Progenitor cell of endocrine pancreas (in vitro differentiated cells): ENCODE measurements around the gene ATP10B. TPM values are rescaled to one million over a fixed set of nuclear protein-coding genes. Genes with fewer than 3 reads are reported as not detected.
"Not testable (repeated sequence)": the region's sequence is repeated elsewhere in the genome, so short reads cannot be mapped to it uniquely, and the experiment has no call there.

Source experiments
- DNase-seq: peaks from one replicate; pipeline ENCODE4 v3.0.0; 2021; ENCODE audit warnings: low spot score; ENCODE audit not compliant: unreplicated experiment
- H3K27ac Mint-ChIP-seq: 2 replicates; pipeline ENCODE4 v1.8.0; 2021; ENCODE audit warnings: mild to moderate bottlenecking, moderate library complexity, mixed read lengths
- H3K27me3 Mint-ChIP-seq: 2 replicates; pipeline ENCODE4 v1.8.0; 2021; ENCODE audit warnings: mixed read lengths
- H3K36me3 Mint-ChIP-seq: 2 replicates; pipeline ENCODE4 v1.8.0; 2022; ENCODE audit warnings: mixed read lengths; ENCODE audit not compliant: insufficient read depth
- H3K4me1 Mint-ChIP-seq: 2 replicates; pipeline ENCODE4 v1.8.0; 2021; ENCODE audit warnings: low read depth, mixed read lengths
- H3K4me3 Mint-ChIP-seq: 2 replicates; pipeline ENCODE4 v1.8.0; 2021; ENCODE audit warnings: low read depth, mild to moderate bottlenecking, moderate library complexity, mixed read lengths
- H3K9me3 Mint-ChIP-seq: 2 replicates; pipeline ENCODE4 v1.8.0; 2021; ENCODE audit warnings: low read depth, mixed read lengths
- CTCF ChIP-seq: fragments of 200-600 bp; sonication (generic); IDR thresholded peaks from one replicate; pipeline ENCODE4 v1.5.0; 2021; ENCODE audit warnings: antibody characterized with exemption, mild to moderate bottlenecking; ENCODE audit not compliant: unreplicated experiment
- total RNA-seq: library from RNA; stranded (reverse); gene quantifications from 2 replicates; pipeline ENCODE4 v1.2.1, GENCODE V29; 2021

Gene ATP10B
- total RNA-seq, 1 donor from 2014 or later: 1.7 TPM

DNA sequence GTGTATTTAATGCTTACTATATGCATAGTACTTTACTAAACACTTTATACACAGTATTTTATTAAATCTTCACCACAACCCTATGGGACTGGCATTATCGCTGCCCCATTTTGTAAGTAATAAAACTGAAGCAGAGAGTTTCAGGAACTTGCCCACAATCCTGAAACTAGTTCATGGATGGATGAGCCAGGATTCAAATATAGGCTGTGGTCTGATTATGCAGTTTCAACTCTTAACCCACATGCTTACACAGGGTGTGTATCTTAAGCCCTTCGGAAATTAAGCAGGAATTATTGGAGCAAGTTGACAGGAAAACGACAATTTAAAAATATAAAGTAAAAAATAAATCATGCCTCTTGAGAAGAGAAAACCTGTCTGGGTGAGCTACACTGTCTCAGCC is 109.0 kb downstream of the ATP10B start:
- no peak for DNase-seq
- Mint-ChIP-seq H3K36me3 (no peaks in the 10 kb centered on the region), H3K9me3 (no peaks in the 10 kb centered on the region), H3K4me3 (no peak overlapping the region), H3K4me1 (peaks cover 2% of the 10 kb centered on the region), H3K27ac (no peak overlapping the region), H3K27me3 (no peaks in the 10 kb centered on the region)
- TF ChIP-seq CTCF: no peak

GRCh38 chr5:160742446-160742845 is 109.6 kb downstream of the ATP10B start:
- Mint-ChIP-seq H3K4me1 (peaks cover under 1% of the 10 kb centered on the region), H3K27ac (no peak overlapping the region), H3K4me3 (no peak overlapping the region), H3K9me3 (no peaks in the 10 kb centered on the region), H3K27me3 (no peaks in the 10 kb centered on the region), H3K36me3 (no peaks in the 10 kb centered on the region)
- no peak for TF ChIP-seq CTCF
- DNase-seq: no peak

DNA sequence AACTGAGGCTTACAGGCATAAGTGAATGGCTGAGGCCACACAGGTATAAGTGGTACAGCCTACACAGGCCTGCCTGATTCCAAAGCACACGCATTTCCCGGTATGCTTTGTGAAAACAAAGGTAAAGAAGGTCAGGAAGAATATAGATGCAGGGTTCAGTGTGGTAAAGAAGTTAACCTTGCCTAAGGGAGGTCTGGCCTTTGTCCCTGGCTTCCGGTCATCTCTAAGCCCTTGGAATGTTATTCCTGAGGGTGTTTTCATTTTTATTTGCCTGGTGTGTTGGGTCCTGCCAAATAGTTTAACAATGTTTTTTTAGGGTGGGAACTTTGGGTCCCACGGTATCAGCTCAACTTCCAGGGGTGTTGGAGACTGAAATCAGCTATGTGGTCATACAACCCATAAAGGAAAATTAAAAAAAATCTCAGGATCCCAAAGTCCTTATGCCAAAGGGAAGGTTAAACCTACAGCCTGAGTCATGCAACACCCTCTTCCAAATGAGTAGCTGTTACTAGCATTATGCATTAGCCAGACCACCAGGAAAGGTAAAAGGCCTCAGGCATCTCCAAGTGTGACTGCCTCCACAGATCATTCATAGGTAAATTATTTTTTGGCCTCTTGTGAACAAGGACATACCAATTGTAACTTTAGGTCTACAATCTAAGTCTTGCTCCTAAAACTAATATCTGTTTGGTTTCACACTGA is 124.6 kb downstream of the ATP10B start:
- TF ChIP-seq CTCF: no peak
- H3K36me3 Mint-ChIP-seq: peaks cover 1% of the 10 kb centered on the region

DNA sequence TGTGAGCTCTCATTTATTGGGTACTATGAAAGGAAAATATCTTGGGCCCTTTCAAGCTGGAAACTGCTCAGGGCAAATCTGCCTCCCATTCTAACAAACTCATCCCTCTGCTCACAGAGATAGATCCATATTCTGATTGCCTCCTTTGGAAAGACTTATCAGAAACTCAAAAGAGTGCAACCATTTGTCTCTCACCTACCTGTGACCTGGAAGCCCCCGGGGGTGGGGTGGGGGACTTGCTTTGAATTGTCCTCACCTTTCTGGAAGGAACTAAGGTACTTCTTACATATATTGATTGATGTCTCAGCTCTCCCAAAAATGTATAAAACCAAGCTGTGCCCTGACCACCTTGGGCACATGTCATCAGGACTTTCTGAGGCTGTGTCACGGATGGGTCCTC is 125.3 kb downstream of the ATP10B start:
- H3K27ac Mint-ChIP-seq: no peak overlapping the region
- DNase-seq: no peak
- no peaks in the 10 kb centered on the region for H3K27me3 Mint-ChIP-seq
- no peak for TF ChIP-seq CTCF
- H3K9me3 Mint-ChIP-seq: peaks cover 4% of the 10 kb centered on the region
- peaks cover 1% of the 10 kb centered on the region for H3K36me3 Mint-ChIP-seq
- peaks cover 16% of the 10 kb centered on the region for H3K4me1 Mint-ChIP-seq
- H3K4me3 Mint-ChIP-seq: no peak overlapping the region

More for the DNA sequence above, 124.6 kb downstream of the ATP10B start:
- peaks cover 16% of the 10 kb centered on the region for H3K4me1 Mint-ChIP-seq
- DNase-seq: no peak
- no peaks in the 10 kb centered on the region for H3K27me3 Mint-ChIP-seq
- peaks cover 8% of the 10 kb centered on the region for H3K9me3 Mint-ChIP-seq
- H3K27ac Mint-ChIP-seq: no peak overlapping the region
- no peak overlapping the region for H3K4me3 Mint-ChIP-seq

DNA sequence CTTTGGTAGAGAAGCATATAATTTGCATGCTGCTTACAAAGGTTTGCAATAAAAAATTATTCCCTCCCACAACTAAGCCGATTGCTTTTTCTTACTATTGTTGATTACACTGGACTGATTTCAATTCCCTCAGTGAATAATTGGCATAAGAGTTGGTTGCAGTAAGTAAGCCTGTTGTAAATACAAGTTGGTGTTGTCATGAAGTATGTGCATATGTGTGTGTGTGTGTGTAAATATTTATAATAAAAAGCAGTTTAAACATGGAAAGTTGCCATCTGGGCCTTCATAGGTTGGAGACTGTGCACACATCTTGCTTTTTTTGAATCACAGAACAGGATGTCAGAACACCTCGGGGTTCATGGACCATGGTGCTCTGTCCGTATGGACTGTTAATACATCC is 131.2 kb downstream of the ATP10B start:
- H3K9me3 Mint-ChIP-seq: no peaks in the 10 kb centered on the region
- no peaks in the 10 kb centered on the region for H3K4me1 Mint-ChIP-seq
- no peak overlapping the region for H3K27ac Mint-ChIP-seq
- H3K4me3 Mint-ChIP-seq: no peak overlapping the region
- no peak for TF ChIP-seq CTCF
- H3K27me3 Mint-ChIP-seq: no peaks in the 10 kb centered on the region
- no peak for DNase-seq
- H3K36me3 Mint-ChIP-seq: no peaks in the 10 kb centered on the region

- H3K9me3 Mint-ChIP-seq: not testable (repeated sequence)
These were observed 136.5 kb downstream of the ATP10B start for GRCh38 chr5:160715508-160715907.

More at GRCh38 chr5:160715508-160715907, 136.5 kb downstream of the ATP10B start:
- H3K27me3 Mint-ChIP-seq, H3K36me3 Mint-ChIP-seq, H3K4me1 Mint-ChIP-seq, H3K27ac Mint-ChIP-seq, DNase-seq, H3K4me3 Mint-ChIP-seq: not testable (repeated sequence)
